HuH-7.5 (cell line): ENCODE results near the gene NIT2.
"Not testable (repeated sequence)": the region's sequence is repeated elsewhere in the genome, so short reads cannot be mapped to it uniquely, and the experiment has no call there.

Experiments
- DNase-seq: peaks from one replicate; pipeline ENCODE4 v3.0.0; 2011; ENCODE audit warnings: low spot score

Gene NIT2

GRCh38 chr3:100334488-100335351 is at the start of gene NIT2:
NIT2 (plus strand) TSS chr3:100334757; CDS start chr3:100334792, 35 bp downstream.
- peak; percentile 89 for DNase-seq

- DNase-seq, result no peak
Measured at GRCh38 chr3:100288288-100288894, 46.2 kb upstream of the NIT2 start.

- DNase-seq, result no peak
Measured at GRCh38 chr3:100289339-100289738, 45.2 kb upstream of the NIT2 start.

- no peak for DNase-seq
Measured at GRCh38 chr3:100295089-100295488, 39.5 kb upstream of the NIT2 start.

- no peak for DNase-seq
Measured at GRCh38 chr3:100297784-100298183, 36.8 kb upstream of the NIT2 start.

GRCh38 chr3:100299016-100299415 is 35.5 kb upstream of the NIT2 start:
- DNase-seq, result no peak

GRCh38 chr3:100306695-100307094 is 27.9 kb upstream of the NIT2 start:
- DNase-seq, result no peak

- DNase-seq, result no peak
Measured at GRCh38 chr3:100310355-100310965, 24.1 kb upstream of the NIT2 start.

- DNase-seq, result no peak
Measured at GRCh38 chr3:100311011-100311410, 23.5 kb upstream of the NIT2 start.

- no peak for DNase-seq
Measured at GRCh38 chr3:100316641-100317069, 17.9 kb upstream of the NIT2 start.

- DNase-seq, result no peak
Measured at GRCh38 chr3:100317912-100318311, 16.6 kb upstream of the NIT2 start.

- no peak for DNase-seq
Measured at GRCh38 chr3:100319951-100320350, 14.6 kb upstream of the NIT2 start.

- no peak for DNase-seq
Measured at GRCh38 chr3:100324044-100324443, 10.5 kb upstream of the NIT2 start.

- no peak for DNase-seq
Measured at GRCh38 chr3:100325827-100326226, 8.7 kb upstream of the NIT2 start.

- not testable (repeated sequence) for DNase-seq
Measured at GRCh38 chr3:100327377-100327776, 7.2 kb upstream of the NIT2 start.

GRCh38 chr3:100329800-100330489 is 4.6 kb upstream of the NIT2 start:
- no peak for DNase-seq

GRCh38 chr3:100330651-100331050 is 3.9 kb upstream of the NIT2 start:
- DNase-seq, result no peak

GRCh38 chr3:100331660-100332059 is 2.9 kb upstream of the NIT2 start:
- no peak for DNase-seq

- no peak for DNase-seq
Measured at GRCh38 chr3:100333051-100333450, 1.5 kb upstream of the NIT2 start.

GRCh38 chr3:100333970-100334487 is 528 bp upstream of the NIT2 start:
- no peak for DNase-seq

- peak; percentile 31 for DNase-seq
Measured at GRCh38 chr3:100335434-100335833, 877 bp downstream of the NIT2 start.

- not testable (repeated sequence) for DNase-seq
Measured at GRCh38 chr3:100336229-100336628, 1.7 kb downstream of the NIT2 start.
